GM23248 (cell line): ENCODE measurements around the gene CABCOCO1. TPM values are rescaled to one million over a fixed set of nuclear protein-coding genes. Genes with fewer than 3 reads are reported as not detected.

Experiments
- DNase-seq: peaks from one replicate; pipeline ENCODE4 v3.0.0-alpha.2; 2015
- H2AFZ ChIP-seq: fragments of 200-600 bp; sonication (generic); 2 replicates; pipeline ENCODE4 v1.6.1; 2016; ENCODE audit warnings: antibody characterized with exemption
- H3F3A ChIP-seq: fragments of 200-600 bp; sonication (generic); 2 replicates; pipeline ENCODE4 v1.6.1; 2016; ENCODE audit warnings: mild to moderate bottlenecking, antibody characterized with exemption, mixed run types; ENCODE audit not compliant: insufficient read depth
- H3K27ac ChIP-seq: fragments of 200-600 bp; sonication (generic); 2 replicates; pipeline ENCODE4 v1.5.1; 2016; ENCODE audit warnings: mild to moderate bottlenecking
- H3K27me3 ChIP-seq: fragments of 200-600 bp; sonication (generic); replicated peaks from 2 replicates; pipeline ENCODE4 v1.6.1; 2016; ENCODE audit warnings: mild to moderate bottlenecking; ENCODE audit not compliant: insufficient read depth
- H3K36me3 ChIP-seq: fragments of 200-600 bp; sonication (generic); 2 replicates; pipeline ENCODE4 v1.6.1; 2016; ENCODE audit warnings: low read depth, mild to moderate bottlenecking
- H3K4me1 ChIP-seq: fragments of 200-600 bp; sonication (generic); 2 replicates; pipeline ENCODE4 v1.6.1; 2016; ENCODE audit warnings: mild to moderate bottlenecking; ENCODE audit not compliant: insufficient read depth
- H3K4me2 ChIP-seq: fragments of 200-600 bp; sonication (generic); one replicate; pipeline ENCODE4 v1.6.1; 2016; ENCODE audit warnings: mild to moderate bottlenecking; ENCODE audit not compliant: unreplicated experiment
- H3K4me3 ChIP-seq: fragments of 200-600 bp; sonication (generic); 2 replicates; pipeline ENCODE4 v1.5.1; 2016; ENCODE audit warnings: mild to moderate bottlenecking
- H3K79me2 ChIP-seq: fragments of 200-600 bp; sonication (generic); 2 replicates; pipeline ENCODE4 v1.6.1; 2016; ENCODE audit warnings: mild to moderate bottlenecking; ENCODE audit not compliant: insufficient read depth
- H3K9ac ChIP-seq: fragments of 200-600 bp; sonication (generic); 2 replicates; pipeline ENCODE4 v1.6.1; 2016; ENCODE audit warnings: mild to moderate bottlenecking
- H3K9me2 ChIP-seq: fragments of 200-600 bp; sonication (generic); 2 replicates; pipeline ENCODE4 v1.6.1; 2016; ENCODE audit warnings: mixed run types, mild to moderate bottlenecking, moderate library complexity; ENCODE audit not compliant: insufficient read depth
- H3K9me3 ChIP-seq: fragments of 200-600 bp; sonication (generic); one replicate; pipeline ENCODE4 v1.6.1; 2017; ENCODE audit warnings: low read depth
- H4K20me1 ChIP-seq: fragments of 200-600 bp; sonication (generic); 2 replicates; pipeline ENCODE4 v1.6.0; 2016; ENCODE audit not compliant: insufficient read depth
- EZH2 ChIP-seq: fragments of 200-600 bp; sonication (generic); IDR thresholded peaks from 2 replicates; pipeline ENCODE4 v1.6.1; 2018; ENCODE audit warnings: antibody characterized with exemption, mild to moderate bottlenecking; ENCODE audit not compliant: insufficient read depth, poor library complexity, severe bottlenecking
- EZH2phosphoT487 ChIP-seq: fragments of 200-600 bp; sonication (generic); IDR thresholded peaks from 2 replicates; pipeline ENCODE4 v1.6.1; 2018; ENCODE audit warnings: antibody characterized with exemption, moderate library complexity, mild to moderate bottlenecking, low read depth; ENCODE audit not compliant: insufficient read depth
- WGBS, 2 experiments: methylation state at CpG; one replicate each; pipeline ENCODE4 v1.1.6; 2015 to 2017; ENCODE audit warnings: low lambda C conversion rate in 2 of 2, low coverage in 1 of 2; ENCODE audit errors: missing lambda C conversion rate in 2 of 2; 5-methylcytosine and 5-hydroxymethylcytosine counted together
- in situ Hi-C: fragments of 300-500 bp; cut with MboI; formaldehyde crosslinking; loops from 2 replicates; pipeline ENCODE4 v1.15.0; 2020
- polyA plus RNA-seq: library from polyadenylated mRNA; unstranded; fragments of >200 nt; fragmentation: Nextera tagmentation; extraction: Ambion mirVana; gene quantifications from 2 replicates; pipeline ENCODE4 v1.2.1, GENCODE V29; 2016
- total RNA-seq: library from RNA; depleted of rRNA; stranded (reverse); fragments of >200 nt; shearing (Covaris generic); gene quantifications from 2 replicates; pipeline ENCODE4 v1.2.3, GENCODE V29; 2014

The CABCOCO1 gene
- total and polyA plus RNA-seq, 2 experiments from 2014 or later: 0.22 to 1.1 TPM

DNA sequence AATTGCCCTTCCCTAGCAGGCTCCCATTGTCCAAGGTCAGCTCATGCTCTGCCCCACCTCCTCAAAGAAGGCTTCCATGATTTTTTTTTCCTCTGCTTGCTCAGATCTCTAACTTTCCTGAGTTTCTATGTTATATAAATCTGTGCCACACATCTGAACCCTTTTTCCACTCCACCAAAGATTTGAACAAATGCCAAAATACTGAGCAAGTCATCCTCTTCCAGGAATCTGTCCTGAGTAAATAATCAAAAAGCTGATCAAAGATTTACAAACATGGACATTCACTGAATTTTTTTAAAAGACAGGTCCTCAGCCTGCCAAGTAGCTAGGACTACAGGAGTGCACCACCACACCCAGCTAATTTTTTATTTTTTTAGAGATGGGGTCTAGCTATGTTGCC lies 136.0 kb downstream of the CABCOCO1 start:
- Histone ChIP-seq H3F3A (peaks cover 1% of the 10 kb centered on the region; the same call in 1 of the 2 replicates), H3K4me3 (no peak overlapping the region), H3K4me1 (peaks cover 8% of the 10 kb centered on the region), H3K9me3 (no peaks in the 10 kb centered on the region), H2AFZ (no peak overlapping the region), H3K36me3 (no peaks in the 10 kb centered on the region), H3K27ac (no peak overlapping the region), H3K9ac (no peak overlapping the region), H4K20me1 (no peaks in the 10 kb centered on the region), H3K9me2 (no peaks in the 10 kb centered on the region; the same call in 1 of the 2 replicates), H3K79me2 (no peaks in the 10 kb centered on the region), H3K4me2 (no peak overlapping the region), H3K27me3 (no peaks in the 10 kb centered on the region)
- in situ Hi-C loops: no loop called here
- no peak for TF ChIP-seq EZH2
- TF ChIP-seq EZH2phosphoT487: no peak
- DNase-seq: no peak

DNA sequence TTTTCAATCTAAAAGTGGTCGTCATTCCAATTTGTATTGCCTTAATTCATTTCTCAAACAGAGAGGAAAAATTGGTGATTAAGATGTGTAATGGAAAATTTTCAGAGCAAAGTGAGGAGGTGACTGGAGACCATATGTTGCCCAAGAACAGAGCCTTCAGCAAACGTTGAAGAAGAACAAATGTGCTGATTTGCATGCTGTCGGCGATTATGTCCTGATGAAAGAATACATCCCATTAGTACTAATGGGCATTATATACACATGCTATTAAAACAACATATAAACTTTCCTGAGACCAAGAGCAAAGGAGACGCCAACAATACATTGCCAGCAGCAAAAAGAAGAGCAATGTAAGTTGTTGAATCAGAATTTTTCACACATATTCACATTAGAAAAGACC lies 138.8 kb downstream of the CABCOCO1 start:
- Histone ChIP-seq H3K9me3 (no peaks in the 10 kb centered on the region), H3K4me2 (no peak overlapping the region), H3K9me2 (no peaks in the 10 kb centered on the region; the same call in 1 of the 2 replicates), H3K27me3 (no peaks in the 10 kb centered on the region), H4K20me1 (no peaks in the 10 kb centered on the region), H3K79me2 (no peaks in the 10 kb centered on the region), H3K9ac (no peak overlapping the region), H2AFZ (no peak overlapping the region), H3K36me3 (no peaks in the 10 kb centered on the region), H3K4me1 (peaks cover 10% of the 10 kb centered on the region; the same call in 1 of the 2 replicates), H3K27ac (no peak overlapping the region), H3K4me3 (no peak overlapping the region), H3F3A (no peaks in the 10 kb centered on the region)
- in situ Hi-C loops: no loop called here
- TF ChIP-seq EZH2: no peak
- no peak for TF ChIP-seq EZH2phosphoT487
- DNase-seq: no peak
- WGBS, 2 experiments: 37 to 46% methylated on average over 5 of the region's 5 CpGs

DNA sequence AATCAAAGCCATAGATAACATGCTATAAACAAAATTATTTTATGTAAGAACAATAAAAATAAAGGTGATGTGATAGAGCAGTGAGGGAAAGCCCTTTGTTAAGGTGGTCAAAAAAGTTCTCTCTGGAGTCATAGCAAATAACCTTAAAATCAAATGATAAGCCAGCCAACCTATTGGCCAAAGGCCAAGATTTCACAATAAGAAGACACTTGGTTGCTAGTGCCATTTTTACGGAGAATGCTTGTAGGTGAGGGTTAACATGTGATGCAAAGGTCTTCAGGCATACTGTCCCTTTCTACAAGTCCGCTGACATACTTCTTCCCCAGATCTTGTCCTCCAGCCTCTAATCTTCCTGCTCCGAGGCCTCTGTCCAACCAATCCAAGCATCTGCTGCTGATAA lies 140.5 kb downstream of the CABCOCO1 start:
- Histone ChIP-seq H3K4me1 (peaks cover 10% of the 10 kb centered on the region; the same call in 1 of the 2 replicates), H3K9me3 (no peaks in the 10 kb centered on the region), H3K4me3 (no peak overlapping the region), H3K9ac (no peak overlapping the region), H3K79me2 (no peaks in the 10 kb centered on the region), H4K20me1 (no peaks in the 10 kb centered on the region), H3K4me2 (no peak overlapping the region), H3K36me3 (no peaks in the 10 kb centered on the region), H3K9me2 (no peaks in the 10 kb centered on the region; the same call in 1 of the 2 replicates), H3K27ac (no peak overlapping the region), H3F3A (no peaks in the 10 kb centered on the region), H2AFZ (no peak overlapping the region), H3K27me3 (no peaks in the 10 kb centered on the region)
- DNase-seq: no peak
- in situ Hi-C loops: no loop called here
- TF ChIP-seq EZH2phosphoT487: no peak
- no peak for TF ChIP-seq EZH2
- WGBS, 2 experiments: 84 to 89% methylated on average over 3 of the region's 3 CpGs

DNA sequence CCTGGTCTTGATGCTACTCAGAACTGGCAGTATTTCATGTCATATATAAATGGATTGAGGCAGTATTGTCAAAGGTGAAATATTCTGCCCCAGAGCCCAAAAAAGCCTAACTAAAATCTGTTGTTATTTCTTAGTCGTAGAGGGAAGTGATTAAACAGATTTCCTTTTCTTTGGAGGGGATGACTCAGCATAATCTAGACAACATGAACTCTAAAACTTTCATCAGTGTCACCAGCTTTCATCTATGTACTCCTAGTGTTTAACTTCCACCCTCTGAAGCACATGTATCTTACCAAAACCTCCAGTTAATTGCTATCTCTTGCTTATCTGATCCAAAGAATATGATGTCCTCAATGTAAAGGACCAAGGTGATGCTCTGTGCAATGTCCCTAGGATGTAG lies 141.7 kb downstream of the CABCOCO1 start:
- H3K9me2 ChIP-seq: no peaks in the 10 kb centered on the region; the same call in 1 of the 2 replicates
- TF ChIP-seq EZH2: no peak
- no peak for TF ChIP-seq EZH2phosphoT487
- H3K27ac ChIP-seq: no peak overlapping the region
- no peaks in the 10 kb centered on the region for H3F3A ChIP-seq
- H4K20me1 ChIP-seq: no peaks in the 10 kb centered on the region
- H3K79me2 ChIP-seq: no peaks in the 10 kb centered on the region
- no peak overlapping the region for H3K4me3 ChIP-seq
- in situ Hi-C loops: no loop called here
- H3K9ac ChIP-seq: no peak overlapping the region
- peak overlapping the region; percentile 43 for H2AFZ ChIP-seq
- no peaks in the 10 kb centered on the region for H3K9me3 ChIP-seq
- peak; percentile 50 for DNase-seq
- no peaks in the 10 kb centered on the region for H3K27me3 ChIP-seq
- no peaks in the 10 kb centered on the region for H3K36me3 ChIP-seq
- H3K4me2 ChIP-seq: no peak overlapping the region
- H3K4me1 ChIP-seq: peaks cover 10% of the 10 kb centered on the region; the same call in 1 of the 2 replicates
- WGBS, 2 experiments: 5 to 24% methylated on average over 1 of the region's 1 CpG

DNA sequence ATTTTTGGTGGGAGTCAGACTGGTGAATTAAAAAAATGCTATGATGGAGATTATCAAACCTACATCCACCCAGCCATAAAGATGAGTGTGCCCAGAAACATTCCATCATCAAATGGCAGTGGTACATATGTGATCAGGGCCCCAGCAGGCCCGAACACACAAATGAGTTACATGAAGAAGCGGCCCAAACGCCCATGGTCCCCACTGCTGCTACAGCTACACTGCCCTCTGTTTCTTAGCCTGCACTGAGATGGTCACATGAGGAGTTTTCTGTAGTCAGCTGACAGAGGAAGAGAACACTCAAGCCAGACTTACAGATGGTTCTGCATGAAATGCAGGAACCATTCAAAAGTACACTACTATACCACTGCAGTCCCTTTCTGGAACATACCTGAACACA lies 142.4 kb downstream of the CABCOCO1 start:
- Histone ChIP-seq H3K79me2 (no peaks in the 10 kb centered on the region), H3K4me2 (no peak overlapping the region), H3K4me1 (peaks cover 10% of the 10 kb centered on the region; the same call in 1 of the 2 replicates), H2AFZ (no peak overlapping the region), H3K9me2 (no peaks in the 10 kb centered on the region; the same call in 1 of the 2 replicates), H3K4me3 (no peak overlapping the region), H3F3A (no peaks in the 10 kb centered on the region), H4K20me1 (no peaks in the 10 kb centered on the region), H3K9me3 (no peaks in the 10 kb centered on the region), H3K27me3 (no peaks in the 10 kb centered on the region), H3K27ac (no peak overlapping the region), H3K36me3 (no peaks in the 10 kb centered on the region), H3K9ac (no peak overlapping the region)
- TF ChIP-seq EZH2phosphoT487 (no peak), EZH2 (no peak)
- 89 to 98% methylated on average over 3 of the region's 3 CpGs for WGBS, 2 experiments
- no peak for DNase-seq
- in situ Hi-C loops: no loop called here
